Germinal center (tissue), 1 donor: ENCODE data around the gene LMOD1.

ENCODE experiments used
- DNase-seq: peaks from one replicate; pipeline ENCODE4 v3.0.0; 2012; ENCODE audit warnings: mixed read lengths, low spot score

Gene LMOD1

GRCh38 chr1:201892211-201892610 lies 54.1 kb downstream of the LMOD1 start:
- no peak for DNase-seq

GRCh38 chr1:201891451-201892045 lies 54.8 kb downstream of the LMOD1 start:
- no peak for DNase-seq

DNA sequence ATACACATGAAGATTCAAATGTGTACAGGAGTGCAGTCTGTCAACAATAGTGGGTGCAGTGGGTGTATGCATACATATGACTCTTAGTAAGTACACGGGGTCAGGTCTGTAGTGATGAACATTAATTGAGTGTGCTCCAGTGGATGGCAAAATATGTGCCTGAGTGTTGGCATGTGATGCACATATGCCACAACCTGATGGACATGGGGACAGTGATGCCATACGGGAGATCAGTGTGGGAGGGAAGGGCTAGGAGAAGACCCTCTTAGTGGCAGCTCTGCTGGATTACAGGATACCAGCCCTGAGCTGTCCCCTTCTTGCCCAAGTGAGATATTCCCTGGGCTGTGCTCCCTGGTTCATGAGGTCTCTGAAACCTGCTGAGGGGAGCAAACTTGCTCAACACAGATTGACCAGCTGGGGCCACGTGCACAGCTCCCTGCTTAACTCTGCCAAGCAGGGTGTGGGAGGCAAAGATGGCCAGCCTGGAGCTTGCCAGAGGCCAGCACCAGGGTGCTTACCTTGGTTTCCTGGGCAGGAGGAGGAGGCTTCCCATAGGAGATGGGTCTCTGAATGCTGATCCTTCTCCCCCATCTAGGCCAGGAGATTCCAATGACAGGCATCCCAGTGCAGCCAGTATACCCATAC lies 55.4 kb downstream of the LMOD1 start:
- no peak for DNase-seq

DNA sequence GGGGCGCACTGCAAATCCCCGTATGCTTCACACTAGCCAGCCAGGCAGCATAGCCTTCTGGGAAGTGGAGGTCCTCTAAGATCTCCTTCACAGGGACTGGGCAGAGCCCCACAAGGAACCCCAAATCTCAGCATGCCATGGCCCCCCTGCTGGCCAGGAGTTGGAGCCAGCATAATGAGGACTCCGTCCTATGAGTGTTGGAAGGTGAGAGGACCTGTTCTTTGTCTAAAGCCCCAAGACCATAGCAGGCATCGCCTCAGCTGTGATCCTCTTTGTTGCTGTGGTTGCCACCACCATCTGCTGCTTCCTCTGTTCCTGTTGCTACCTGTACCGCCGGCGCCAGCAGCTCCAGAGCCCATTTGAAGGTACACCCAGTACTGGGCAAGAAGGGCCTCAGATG lies 56.1 kb downstream of the LMOD1 start:
- no peak for DNase-seq

GRCh38 chr1:201889090-201889968 lies 57.0 kb downstream of the LMOD1 start:
- no peak for DNase-seq

GRCh38 chr1:201888282-201889089 lies 57.9 kb downstream of the LMOD1 start, which contains the start of gene SHISA4:
TSS of gene SHISA4 (plus strand) at chr1:201888898. CDS start at chr1:201888995, 97 bp downstream.
- no peak for DNase-seq

DNA sequence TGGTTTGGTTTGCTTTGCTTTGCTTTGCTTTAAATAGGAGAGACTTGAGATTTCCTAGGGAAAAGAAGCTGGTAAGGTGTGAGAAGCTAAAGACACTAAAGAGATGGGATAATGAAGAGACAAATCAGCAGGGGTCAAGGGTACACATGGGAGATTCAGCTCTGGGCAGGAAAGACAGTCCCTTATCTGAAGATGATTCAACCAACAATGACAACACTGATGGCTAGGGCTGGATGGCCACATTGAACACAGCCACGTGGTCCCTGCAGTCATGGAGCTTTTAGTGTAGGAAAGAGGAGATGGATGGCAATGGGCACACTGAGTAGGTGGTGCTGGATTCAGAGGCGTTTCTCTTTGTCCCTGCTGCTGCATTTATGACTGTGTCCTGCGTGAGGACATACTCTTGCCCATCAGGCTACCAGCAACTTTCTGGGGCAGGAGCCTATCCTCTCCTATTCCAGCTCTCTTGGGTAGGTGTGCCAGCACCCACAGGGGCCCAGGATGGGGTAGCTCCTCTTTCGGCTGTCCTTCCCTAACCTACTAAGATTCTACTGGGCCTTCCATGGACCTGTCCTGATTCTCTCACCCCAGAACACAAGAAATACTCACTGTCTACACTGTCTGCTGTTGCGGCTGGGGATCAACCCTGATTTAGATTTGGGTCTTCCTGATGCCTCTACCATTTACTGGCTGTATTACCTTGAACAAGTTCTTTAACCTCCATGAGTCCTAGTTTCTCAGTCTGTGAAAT lies 59.1 kb downstream of the LMOD1 start:
- DNase-seq: no peak

DNA sequence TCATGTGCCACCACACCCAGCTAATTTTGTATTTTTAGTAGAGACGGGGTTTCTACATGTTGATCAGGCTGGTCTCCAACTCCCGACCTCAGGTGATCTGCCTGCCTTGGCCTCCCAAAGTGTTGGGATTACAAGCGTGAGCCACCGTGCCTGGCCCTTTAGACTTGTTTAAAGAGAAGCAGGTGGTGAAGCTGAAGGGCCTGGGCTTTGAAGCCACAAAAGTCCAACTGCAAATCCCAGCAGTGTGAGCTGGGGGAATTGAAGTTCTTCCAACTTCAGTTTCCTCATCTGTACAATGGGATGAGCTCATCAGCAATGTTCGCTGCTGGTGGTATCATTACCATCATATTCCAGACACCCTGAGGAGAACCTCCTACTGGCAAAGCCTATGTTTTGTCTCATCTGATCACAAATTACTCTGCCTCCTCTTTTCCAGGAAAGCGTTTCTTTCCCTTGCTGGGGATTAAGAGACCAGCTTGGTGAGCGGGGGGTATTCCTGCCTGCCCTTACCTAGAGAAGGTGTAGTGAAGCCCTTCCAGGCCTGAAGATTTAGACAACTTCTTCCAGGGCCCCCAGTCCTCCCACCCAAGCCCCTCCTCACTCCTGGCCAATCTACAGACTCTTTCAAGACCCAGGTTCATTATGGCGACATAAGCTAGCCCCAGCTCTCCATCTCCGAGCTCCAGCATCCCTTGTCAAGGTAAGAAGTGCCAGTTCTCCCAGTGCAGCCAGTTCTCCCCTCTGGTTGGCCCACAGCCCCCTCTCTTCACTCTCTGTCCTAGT lies 60.1 kb downstream of the LMOD1 start:
- no peak for DNase-seq

GRCh38 chr1:201885531-201886075 lies 60.7 kb downstream of the LMOD1 start:
- DNase-seq: no peak

DNA sequence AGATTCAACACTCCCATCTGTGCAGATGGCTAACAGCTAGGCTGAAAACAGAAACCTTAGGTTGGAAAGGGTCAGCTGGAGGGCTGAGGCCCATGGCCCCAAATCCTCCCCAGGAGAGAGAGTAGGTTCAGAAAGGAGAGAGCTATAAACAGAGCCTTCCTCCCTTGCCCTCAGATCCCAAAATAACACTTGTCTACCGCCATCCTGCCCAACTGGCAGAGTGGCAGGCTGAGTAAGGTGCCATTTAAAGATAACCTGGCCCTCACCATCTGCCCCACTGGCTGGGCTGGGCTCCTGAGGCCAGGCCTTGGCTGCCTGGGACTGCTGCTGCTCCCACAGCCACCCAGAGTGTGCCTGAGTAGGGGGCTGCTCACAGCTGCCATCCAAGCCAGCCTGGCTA lies 61.9 kb downstream of the LMOD1 start:
- DNase-seq: no peak

GRCh38 chr1:201883786-201884185 lies 62.6 kb downstream of the LMOD1 start:
- DNase-seq: no peak

GRCh38 chr1:201883266-201883665 lies 63.1 kb downstream of the LMOD1 start:
- DNase-seq: no peak

DNA sequence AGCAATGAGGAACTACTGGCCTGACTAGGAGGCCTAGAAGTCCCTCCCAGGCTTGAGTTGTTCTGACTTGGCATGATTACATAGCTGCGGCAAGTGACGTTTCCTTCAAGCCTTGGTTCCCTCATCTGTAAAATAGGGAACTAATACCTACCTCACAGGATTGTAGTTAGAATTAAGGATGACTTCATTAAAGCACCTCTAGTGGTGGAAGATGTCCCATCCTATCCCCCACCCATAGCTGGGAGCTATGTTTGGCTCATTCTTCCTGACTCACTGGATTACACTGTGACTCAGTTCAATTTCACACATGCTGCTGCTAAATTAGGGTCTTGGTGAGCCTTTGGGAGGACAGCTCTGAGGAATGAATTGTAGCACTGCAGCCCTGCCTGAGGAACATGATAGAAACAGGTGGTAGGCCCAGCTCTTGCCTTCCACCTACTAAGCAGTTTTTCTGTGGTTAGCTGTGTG lies 63.6 kb downstream of the LMOD1 start:
- peak; percentile 50 for DNase-seq

GRCh38 chr1:201881617-201882016 lies 64.7 kb downstream of the LMOD1 start:
- DNase-seq: no peak

GRCh38 chr1:201880928-201881571 lies 65.3 kb downstream of the LMOD1 start:
- no peak for DNase-seq

- no peak for DNase-seq
Measured at GRCh38 chr1:201877877-201878401, 68.4 kb downstream of the LMOD1 start.

DNA sequence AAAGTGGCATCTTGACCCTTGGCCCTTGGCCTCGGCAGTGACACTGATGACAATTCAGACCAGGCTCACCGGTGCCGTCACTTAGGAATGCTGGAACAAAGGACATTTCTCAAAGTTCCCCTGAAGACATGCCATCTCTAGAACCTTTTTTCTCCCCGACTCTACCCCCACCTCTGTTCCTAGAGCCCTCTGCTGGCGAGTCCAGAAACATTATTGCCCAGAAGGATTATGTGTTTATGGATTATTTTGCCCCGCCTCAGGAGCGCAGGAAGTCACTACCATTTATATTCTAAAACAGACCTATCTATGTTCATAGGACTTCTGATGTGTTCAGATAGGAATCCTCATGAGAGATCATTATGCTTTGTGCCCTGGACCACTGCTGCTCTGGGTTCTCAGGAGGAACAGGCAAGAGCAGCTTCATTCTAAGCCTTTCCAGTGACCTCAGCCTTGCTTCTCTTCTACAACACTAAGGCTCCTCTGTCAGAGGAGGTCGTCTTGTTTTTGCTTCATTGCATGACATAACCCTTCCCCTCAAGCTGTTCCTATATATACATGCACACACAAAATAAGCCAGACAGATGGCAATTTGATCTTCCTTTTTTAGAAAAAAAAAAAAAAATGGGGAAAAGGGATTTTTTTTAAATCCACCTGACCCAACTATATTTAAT lies 70.1 kb downstream of the LMOD1 start:
- DNase-seq: no peak

DNA sequence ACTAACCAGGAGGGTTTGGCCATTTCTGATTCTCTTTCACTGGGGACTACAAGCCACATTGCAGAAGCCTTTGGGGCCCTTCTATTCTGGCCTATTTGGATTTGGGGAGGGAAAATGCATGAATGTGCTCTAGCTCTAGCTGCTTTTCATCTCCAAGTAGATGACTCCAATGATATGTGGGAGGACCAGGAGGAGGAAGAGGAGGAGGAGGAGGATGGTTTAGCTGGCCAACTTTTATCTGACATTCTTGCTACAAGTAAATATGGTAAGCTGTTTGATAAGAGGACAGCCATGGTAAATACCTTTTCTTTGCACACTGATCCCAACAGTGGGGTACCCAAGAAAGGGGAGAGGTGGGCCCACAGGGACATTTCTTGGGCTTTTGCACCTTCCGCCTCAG lies 71.7 kb downstream of the LMOD1 start:
- no peak for DNase-seq

DNA sequence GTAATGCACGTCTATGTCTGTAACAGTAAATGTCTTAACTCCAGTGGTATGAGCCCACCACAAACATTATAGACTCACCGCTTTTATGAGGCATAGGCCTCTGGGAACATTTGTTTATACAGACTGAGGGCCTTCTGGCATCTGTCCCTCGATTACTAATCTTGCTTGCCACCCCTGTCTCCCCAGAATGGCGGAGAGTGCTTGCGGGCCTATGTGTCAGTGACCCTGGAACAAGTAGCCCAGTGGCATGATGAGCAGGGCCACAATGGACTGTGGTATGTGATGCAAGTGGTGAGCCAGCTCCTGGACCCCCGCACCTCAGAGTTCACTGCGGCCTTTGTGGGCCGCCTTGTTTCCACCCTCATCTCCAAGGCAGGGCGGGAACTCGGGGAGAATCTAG lies 76.0 kb downstream of the LMOD1 start:
- DNase-seq: no peak
